GM18517 (cell line): ENCODE data around the gene SUSD4.

ENCODE experiments used
- ATAC-seq: cut with Tn5 transposase; IDR thresholded peaks from one replicate; pipeline ENCODE4 v1.9.1; 2021; ENCODE audit warnings: mild to moderate bottlenecking, moderate library complexity; ENCODE audit not compliant: unreplicated experiment

SUSD4 gene

GRCh38 chr1:223198628-223198965 is 165.4 kb downstream of the SUSD4 start:
- no peak for ATAC-seq

- ATAC-seq = no peak
Measured at GRCh38 chr1:223197923-223198627, 165.9 kb downstream of the SUSD4 start.

GRCh38 chr1:223189903-223190724 is 173.9 kb downstream of the SUSD4 start:
- ATAC-seq = peak; percentile 66

GRCh38 chr1:223189525-223189902 is 174.5 kb downstream of the SUSD4 start:
- no peak for ATAC-seq

GRCh38 chr1:223188618-223189356 is 175.2 kb downstream of the SUSD4 start:
- ATAC-seq = no peak

GRCh38 chr1:223186800-223187199 is 177.2 kb downstream of the SUSD4 start:
- ATAC-seq = no peak

- ATAC-seq = no peak
Measured at GRCh38 chr1:223183268-223183862, 180.6 kb downstream of the SUSD4 start.

GRCh38 chr1:223180731-223181321 is 183.2 kb downstream of the SUSD4 start:
- no peak for ATAC-seq

- ATAC-seq = no peak
Measured at GRCh38 chr1:223179786-223180185, 184.2 kb downstream of the SUSD4 start.

- no peak for ATAC-seq
Measured at GRCh38 chr1:223179280-223179679, 184.7 kb downstream of the SUSD4 start.

- ATAC-seq = no peak
Measured at GRCh38 chr1:223177681-223178080, 186.3 kb downstream of the SUSD4 start.

GRCh38 chr1:223176437-223176836 is 187.5 kb downstream of the SUSD4 start:
- no peak for ATAC-seq

- no peak for ATAC-seq
Measured at GRCh38 chr1:223175633-223176032, 188.3 kb downstream of the SUSD4 start.

GRCh38 chr1:223175032-223175431 is 188.9 kb downstream of the SUSD4 start:
- no peak for ATAC-seq
